ENCODE data around the gene ZIC4.

- TF ChIP-seq CTCF (conservative IDR thresholded peaks at IDR 0.05) (no peak), ZFX (IDR thresholded peaks at IDR 0.05) (no peak)
Observed at GRCh38 chr3:147371140-147371539, 35.2 kb downstream of the ZIC4 start.
